Measurements from ENCODE around the gene KLF4.
A peak's percentile ranks its signal among the peaks of the same experiment; 100 is the strongest.

The KLF4 gene

GRCh38 chr9:107489687-107490605 lies at the start of gene KLF4:
Gene KLF4, minus strand, starts transcription at chr9:107489769. Its CDS starts 597 bp downstream, at chr9:107489172.
- no peak for TF ChIP-seq CTCF (IDR thresholded peaks at IDR 0.05; ENCODE audit: low read depth, low read length)
- peak; percentile 94 for DNase-seq (ENCODE audit: extremely low read depth, low read depth)

GRCh38 chr9:107536462-107536861 lies 46.9 kb upstream of the KLF4 start:
- no peak for TF ChIP-seq CTCF (IDR thresholded peaks at IDR 0.05; ENCODE audit: low read depth, low read length)
- no peak for DNase-seq (ENCODE audit: extremely low read depth, low read depth)

- no peak for DNase-seq (ENCODE audit: extremely low read depth, low read depth)
- no peak for TF ChIP-seq CTCF (IDR thresholded peaks at IDR 0.05; ENCODE audit: low read depth, low read length)
Observed at GRCh38 chr9:107534510-107535078, 45.0 kb upstream of the KLF4 start.

- no peak for TF ChIP-seq CTCF (IDR thresholded peaks at IDR 0.05; ENCODE audit: low read depth, low read length)
- DNase-seq (ENCODE audit: extremely low read depth, low read depth), result no peak
Observed at GRCh38 chr9:107530679-107531078, 41.1 kb upstream of the KLF4 start.

GRCh38 chr9:107528686-107529085 lies 39.1 kb upstream of the KLF4 start:
- no peak for TF ChIP-seq CTCF (IDR thresholded peaks at IDR 0.05; ENCODE audit: low read depth, low read length)
- DNase-seq (ENCODE audit: extremely low read depth, low read depth), result no peak

GRCh38 chr9:107523539-107523938 lies 34.0 kb upstream of the KLF4 start:
- TF ChIP-seq CTCF (IDR thresholded peaks at IDR 0.05; ENCODE audit: low read depth, low read length), result no peak
- DNase-seq (ENCODE audit: extremely low read depth, low read depth), result no peak

- DNase-seq (ENCODE audit: extremely low read depth, low read depth), result no peak
- no peak for TF ChIP-seq CTCF (IDR thresholded peaks at IDR 0.05; ENCODE audit: low read depth, low read length)
Observed at GRCh38 chr9:107520186-107520585, 30.6 kb upstream of the KLF4 start.

Measured in AG09319 (cell line).